ENCODE results near the gene ZNF544. TPM values are rescaled to one million over a fixed set of nuclear protein-coding genes. Genes with fewer than 3 reads are reported as not detected.
A peak's percentile ranks its signal among the peaks of the same experiment; 100 is the strongest.

Gene ZNF544
- polyA plus RNA-seq, 2 of the 4 experiments (the other 2 are of a cell fraction) = 23.7 to 33.1 TPM

DNA sequence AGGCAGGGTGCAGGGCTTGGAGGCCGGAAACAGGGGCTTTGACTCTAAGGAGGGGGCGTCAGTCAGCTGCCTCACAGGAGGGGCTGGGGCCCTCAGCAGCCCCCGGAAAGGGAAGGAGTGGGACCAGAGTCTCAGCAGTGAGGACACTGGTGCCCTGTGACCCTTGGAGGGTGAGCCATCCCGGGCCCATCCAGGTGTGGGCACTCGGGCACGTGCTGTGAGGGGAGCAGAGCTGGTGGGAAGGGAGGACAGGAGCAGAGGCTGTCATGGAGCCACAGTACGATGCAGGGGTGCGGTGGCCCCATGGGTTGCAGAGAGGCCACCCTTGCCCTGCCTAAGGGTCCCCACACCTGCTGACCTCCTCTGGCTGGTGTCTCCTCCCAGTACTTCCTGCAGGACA is 19.1 kb upstream of the ZNF544 start:
- no peak overlapping the region for H3K27ac ChIP-seq
- no peak for TF ChIP-seq KDM1A (IDR thresholded peaks at IDR 0.05; ENCODE audit: low read depth)
- no peak for TF ChIP-seq HOXA7 (CRISPR knock-in tag; IDR thresholded peaks at IDR 0.05)
- TF ChIP-seq ZC3H11A (IDR thresholded peaks at IDR 0.05) = no peak
- TF ChIP-seq RCOR1 (IDR thresholded peaks at IDR 0.05; ENCODE audit: low read depth, low read length) = no peak
- TF ChIP-seq, protein P1, sequence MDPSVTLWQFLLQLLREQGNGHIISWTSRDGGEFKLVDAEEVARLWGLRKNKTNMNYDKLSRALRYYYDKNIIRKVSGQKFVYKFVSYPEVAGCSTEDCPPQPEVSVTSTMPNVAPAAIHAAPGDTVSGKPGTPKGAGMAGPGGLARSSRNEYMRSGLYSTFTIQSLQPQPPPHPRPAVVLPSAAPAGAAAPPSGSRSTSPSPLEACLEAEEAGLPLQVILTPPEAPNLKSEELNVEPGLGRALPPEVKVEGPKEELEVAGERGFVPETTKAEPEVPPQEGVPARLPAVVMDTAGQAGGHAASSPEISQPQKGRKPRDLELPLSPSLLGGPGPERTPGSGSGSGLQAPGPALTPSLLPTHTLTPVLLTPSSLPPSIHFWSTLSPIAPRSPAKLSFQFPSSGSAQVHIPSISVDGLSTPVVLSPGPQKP (IDR thresholded peaks at IDR 0.05; ENCODE audit: low read depth, low read length) = no peak
- no peak for TF ChIP-seq TP53 (CRISPR knock-in tag; IDR thresholded peaks at IDR 0.05)
- TF ChIP-seq, protein P2, sequence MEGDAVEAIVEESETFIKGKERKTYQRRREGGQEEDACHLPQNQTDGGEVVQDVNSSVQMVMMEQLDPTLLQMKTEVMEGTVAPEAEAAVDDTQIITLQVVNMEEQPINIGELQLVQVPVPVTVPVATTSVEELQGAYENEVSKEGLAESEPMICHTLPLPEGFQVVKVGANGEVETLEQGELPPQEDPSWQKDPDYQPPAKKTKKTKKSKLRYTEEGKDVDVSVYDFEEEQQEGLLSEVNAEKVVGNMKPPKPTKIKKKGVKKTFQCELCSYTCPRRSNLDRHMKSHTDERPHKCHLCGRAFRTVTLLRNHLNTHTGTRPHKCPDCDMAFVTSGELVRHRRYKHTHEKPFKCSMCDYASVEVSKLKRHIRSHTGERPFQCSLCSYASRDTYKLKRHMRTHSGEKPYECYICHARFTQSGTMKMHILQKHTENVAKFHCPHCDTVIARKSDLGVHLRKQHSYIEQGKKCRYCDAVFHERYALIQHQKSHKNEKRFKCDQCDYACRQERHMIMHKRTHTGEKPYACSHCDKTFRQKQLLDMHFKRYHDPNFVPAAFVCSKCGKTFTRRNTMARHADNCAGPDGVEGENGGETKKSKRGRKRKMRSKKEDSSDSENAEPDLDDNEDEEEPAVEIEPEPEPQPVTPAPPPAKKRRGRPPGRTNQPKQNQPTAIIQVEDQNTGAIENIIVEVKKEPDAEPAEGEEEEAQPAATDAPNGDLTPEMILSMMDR (IDR thresholded peaks at IDR 0.05) = no peak
- TF ChIP-seq MAZ (IDR thresholded peaks at IDR 0.05; ENCODE audit: borderline replicate concordance, low read depth, low read length) = no peak
- TF ChIP-seq BHLHE40 (IDR thresholded peaks at IDR 0.05; ENCODE audit: low read depth, low read length) = no peak
- TF ChIP-seq KDM5A (IDR thresholded peaks at IDR 0.05) = no peak
- no peak for TF ChIP-seq CEBPB (IDR thresholded peaks at IDR 0.05)
- no peak for TF ChIP-seq GATA3 (IDR thresholded peaks at IDR 0.05; ENCODE audit: borderline replicate concordance)
- TF ChIP-seq FOSL2 (IDR thresholded peaks at IDR 0.05) = no peak
- no peak for TF ChIP-seq FOSL2 (CRISPR knock-in tag; IDR thresholded peaks at IDR 0.05)
- TF ChIP-seq, protein P3, sequence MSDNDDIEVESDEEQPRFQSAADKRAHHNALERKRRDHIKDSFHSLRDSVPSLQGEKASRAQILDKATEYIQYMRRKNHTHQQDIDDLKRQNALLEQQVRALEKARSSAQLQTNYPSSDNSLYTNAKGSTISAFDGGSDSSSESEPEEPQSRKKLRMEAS (IDR thresholded peaks at IDR 0.05) = no peak
- TF ChIP-seq, protein P4, sequence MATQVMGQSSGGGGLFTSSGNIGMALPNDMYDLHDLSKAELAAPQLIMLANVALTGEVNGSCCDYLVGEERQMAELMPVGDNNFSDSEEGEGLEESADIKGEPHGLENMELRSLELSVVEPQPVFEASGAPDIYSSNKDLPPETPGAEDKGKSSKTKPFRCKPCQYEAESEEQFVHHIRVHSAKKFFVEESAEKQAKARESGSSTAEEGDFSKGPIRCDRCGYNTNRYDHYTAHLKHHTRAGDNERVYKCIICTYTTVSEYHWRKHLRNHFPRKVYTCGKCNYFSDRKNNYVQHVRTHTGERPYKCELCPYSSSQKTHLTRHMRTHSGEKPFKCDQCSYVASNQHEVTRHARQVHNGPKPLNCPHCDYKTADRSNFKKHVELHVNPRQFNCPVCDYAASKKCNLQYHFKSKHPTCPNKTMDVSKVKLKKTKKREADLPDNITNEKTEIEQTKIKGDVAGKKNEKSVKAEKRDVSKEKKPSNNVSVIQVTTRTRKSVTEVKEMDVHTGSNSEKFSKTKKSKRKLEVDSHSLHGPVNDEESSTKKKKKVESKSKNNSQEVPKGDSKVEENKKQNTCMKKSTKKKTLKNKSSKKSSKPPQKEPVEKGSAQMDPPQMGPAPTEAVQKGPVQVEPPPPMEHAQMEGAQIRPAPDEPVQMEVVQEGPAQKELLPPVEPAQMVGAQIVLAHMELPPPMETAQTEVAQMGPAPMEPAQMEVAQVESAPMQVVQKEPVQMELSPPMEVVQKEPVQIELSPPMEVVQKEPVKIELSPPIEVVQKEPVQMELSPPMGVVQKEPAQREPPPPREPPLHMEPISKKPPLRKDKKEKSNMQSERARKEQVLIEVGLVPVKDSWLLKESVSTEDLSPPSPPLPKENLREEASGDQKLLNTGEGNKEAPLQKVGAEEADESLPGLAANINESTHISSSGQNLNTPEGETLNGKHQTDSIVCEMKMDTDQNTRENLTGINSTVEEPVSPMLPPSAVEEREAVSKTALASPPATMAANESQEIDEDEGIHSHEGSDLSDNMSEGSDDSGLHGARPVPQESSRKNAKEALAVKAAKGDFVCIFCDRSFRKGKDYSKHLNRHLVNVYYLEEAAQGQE (IDR thresholded peaks at IDR 0.05) = no peak
- TF ChIP-seq, protein P5, sequence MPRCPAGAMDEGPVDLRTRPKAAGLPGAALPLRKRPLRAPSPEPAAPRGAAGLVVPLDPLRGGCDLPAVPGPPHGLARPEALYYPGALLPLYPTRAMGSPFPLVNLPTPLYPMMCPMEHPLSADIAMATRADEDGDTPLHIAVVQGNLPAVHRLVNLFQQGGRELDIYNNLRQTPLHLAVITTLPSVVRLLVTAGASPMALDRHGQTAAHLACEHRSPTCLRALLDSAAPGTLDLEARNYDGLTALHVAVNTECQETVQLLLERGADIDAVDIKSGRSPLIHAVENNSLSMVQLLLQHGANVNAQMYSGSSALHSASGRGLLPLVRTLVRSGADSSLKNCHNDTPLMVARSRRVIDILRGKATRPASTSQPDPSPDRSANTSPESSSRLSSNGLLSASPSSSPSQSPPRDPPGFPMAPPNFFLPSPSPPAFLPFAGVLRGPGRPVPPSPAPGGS (IDR thresholded peaks at IDR 0.05) = no peak
- H3K4me1 ChIP-seq = no peaks in the 10 kb centered on the region
- FAIRE-seq (no peak), DNase-seq (ENCODE audit: low read depth in 1 of 2, low spot score in 1 of 2) (no peak), ATAC-seq (no peak)
- H3K4me3 ChIP-seq = no peak overlapping the region
- no peak overlapping the region for H3K4me2 ChIP-seq
- CTCF ChIA-PET = no interaction called here
- POLR2A ChIA-PET = no interaction called here
- H3K9me3 ChIP-seq = peaks cover 100% of the 10 kb centered on the region
- 89% methylated on average over 8 of the region's 8 CpGs for WGBS (ENCODE audit: missing lambda C conversion rate)

DNA sequence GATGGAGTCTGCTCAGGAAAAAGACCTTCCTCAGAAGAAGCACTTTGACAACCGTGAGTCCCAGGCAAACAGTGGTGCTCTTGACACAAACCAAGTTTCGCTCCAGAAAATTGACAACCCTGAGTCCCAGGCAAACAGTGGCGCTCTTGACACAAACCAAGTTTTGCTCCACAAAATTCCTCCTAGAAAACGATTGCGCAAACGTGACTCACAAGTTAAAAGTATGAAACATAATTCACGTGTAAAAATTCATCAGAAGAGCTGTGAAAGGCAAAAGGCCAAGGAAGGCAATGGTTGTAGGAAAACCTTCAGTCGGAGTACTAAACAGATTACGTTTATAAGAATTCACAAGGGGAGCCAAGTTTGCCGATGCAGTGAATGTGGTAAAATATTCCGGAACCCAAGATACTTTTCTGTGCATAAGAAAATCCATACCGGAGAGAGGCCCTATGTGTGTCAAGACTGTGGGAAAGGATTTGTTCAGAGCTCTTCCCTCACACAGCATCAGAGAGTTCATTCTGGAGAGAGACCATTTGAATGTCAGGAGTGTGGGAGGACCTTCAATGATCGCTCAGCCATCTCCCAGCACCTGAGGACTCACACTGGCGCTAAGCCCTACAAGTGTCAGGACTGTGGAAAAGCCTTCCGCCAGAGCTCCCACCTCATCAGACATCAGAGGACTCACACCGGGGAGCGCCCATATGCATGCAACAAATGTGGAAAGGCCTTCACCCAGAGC is 16.2 kb upstream of the ZNF544 start:
- Histone ChIP-seq H3K4me3 (no peak overlapping the region), H3K27ac (no peak overlapping the region), H3K9me3 (peaks cover 100% of the 10 kb centered on the region), H3K4me2 (no peak overlapping the region), H3K4me1 (no peaks in the 10 kb centered on the region)
- 92% methylated on average over 17 of the region's 17 CpGs for WGBS (ENCODE audit: missing lambda C conversion rate)
- DNase-seq (ENCODE audit: low read depth in 1 of 2, low spot score in 1 of 2) = peak in 1 of 2 experiments; percentile 56
- ChIA-PET CTCF (no interaction called here), POLR2A (no interaction called here)
- ATAC-seq = no peak; a peak in 1 of 6 replicates
- FAIRE-seq = no peak
- TF ChIP-seq RARB (CRISPR knock-in tag; IDR thresholded peaks at IDR 0.05) = no peak
- peak; percentile 11 to 65; a peak in 2 of 4 replicates for TF ChIP-seq CEBPB (IDR thresholded peaks at IDR 0.05)
- 0 out of 2 replicates have a peak, but pooled peaks have one; percentile 37 for TF ChIP-seq GATA3 (IDR thresholded peaks at IDR 0.05; ENCODE audit: borderline replicate concordance)
- no peak for TF ChIP-seq NFE2L2 (conservative IDR thresholded peaks at IDR 0.05; ENCODE audit: low read length)

Measured in A549 (cell line).